Activated CD8-positive, alpha-beta T cell treated with anti-CD3 and anti-CD28 coated beads, Interleukin-2, amount 10 ng/mL, durations not matched to agents 7 days and 5 days (primary cell): ENCODE data around the gene KAZALD1. TPM values are rescaled to one million over a fixed set of nuclear protein-coding genes. Genes with fewer than 3 reads are reported as not detected.

Source experiments
- ATAC-seq: fragments of 150-1000 bp; cut with Tn5 transposase; one replicate; pipeline ENCODE4 v1.10.0; 2021; ENCODE audit warnings: moderate library complexity
- CTCF ChIA-PET: fragments of 350-600 bp; sonication (Branson Sonifier 250); formaldehyde crosslinking; loops from one replicate; lab custom pipeline; 2021; ENCODE audit warnings: antibody characterized with exemption; lab: Charles Lee
- POLR2A ChIA-PET: fragments of 350-600 bp; sonication (Branson Sonifier 250); formaldehyde crosslinking; loops from one replicate; lab custom pipeline; 2021; ENCODE audit warnings: antibody characterized with exemption; lab: Charles Lee
- DNase-seq: peaks from one replicate; pipeline ENCODE4 v3.0.0-alpha.2; 2020
- H3K27ac Mint-ChIP-seq: one replicate; pipeline ENCODE4 v1.8.0; 2021; ENCODE audit warnings: mild to moderate bottlenecking, mixed read lengths
- H3K27me3 Mint-ChIP-seq: one replicate; pipeline ENCODE4 v1.8.0; 2021; ENCODE audit warnings: low read depth, mixed read lengths
- H3K36me3 Mint-ChIP-seq: one replicate; pipeline ENCODE4 v1.8.0; 2021; ENCODE audit warnings: low read depth, mixed read lengths
- H3K4me1 Mint-ChIP-seq: one replicate; pipeline ENCODE4 v1.8.0; 2021; ENCODE audit warnings: low read depth, mixed read lengths
- H3K4me3 Mint-ChIP-seq: one replicate; pipeline ENCODE4 v1.8.0; 2021; ENCODE audit warnings: mild to moderate bottlenecking, mixed read lengths
- H3K9me3 Mint-ChIP-seq: one replicate; pipeline ENCODE4 v1.8.0; 2022; ENCODE audit warnings: mixed read lengths; ENCODE audit not compliant: insufficient read depth
- total RNA-seq, 2 experiments: library from RNA; stranded (reverse); gene quantifications; one replicate each; pipeline ENCODE4 v1.2.3, GENCODE V29; 2021

The KAZALD1 gene
- total RNA-seq, 2 experiments from 2014 or later: 0.18 TPM; not detected in 1

DNA sequence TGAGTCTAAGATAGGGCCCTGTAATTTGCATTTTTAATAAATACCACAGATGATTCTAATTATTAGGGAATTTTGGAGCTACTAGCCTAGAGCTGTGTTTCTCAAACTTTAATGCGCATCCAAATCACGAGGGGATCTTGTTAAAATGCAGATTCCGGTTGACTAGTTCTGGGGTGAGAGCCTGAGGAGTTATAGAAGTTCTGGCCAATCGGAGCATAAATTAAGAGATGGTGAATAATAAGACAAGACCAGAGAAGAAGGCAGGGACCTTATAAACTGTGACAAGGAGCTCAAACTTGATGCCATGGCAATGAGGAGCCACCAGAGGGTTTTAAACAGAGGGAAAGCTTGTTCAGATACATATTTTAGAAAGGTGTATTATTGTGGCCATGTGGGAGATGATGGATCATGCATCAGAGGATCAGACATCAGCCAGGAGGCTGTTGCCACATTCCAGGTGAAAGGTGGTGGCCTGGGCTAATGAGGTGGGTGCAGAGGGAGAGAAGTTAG lies 39.6 kb downstream of the KAZALD1 start:
- POLR2A ChIA-PET: no interaction called here

DNA sequence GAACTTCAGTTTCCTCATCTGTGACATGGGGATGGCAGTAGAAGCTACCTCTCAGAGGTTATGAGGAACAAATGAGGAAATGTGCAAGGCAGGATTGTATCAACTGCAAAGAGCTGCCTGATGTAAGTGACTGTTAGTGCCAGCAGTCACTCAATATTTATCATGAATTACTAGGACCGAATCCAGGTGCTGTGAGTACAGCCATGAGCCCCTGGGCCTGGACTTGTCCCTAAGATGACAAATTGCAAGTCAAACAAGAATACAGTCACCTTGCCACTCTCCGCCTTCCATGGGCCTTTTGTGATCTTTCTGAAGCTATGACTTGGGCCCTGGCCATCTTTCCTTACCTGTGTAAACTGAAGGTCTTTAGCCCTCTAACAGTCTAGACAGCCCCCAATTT lies 41.6 kb downstream of the KAZALD1 start:
- Mint-ChIP-seq H3K36me3 (no peaks in the 10 kb centered on the region), H3K27ac (no peak overlapping the region), H3K4me1 (no peaks in the 10 kb centered on the region), H3K9me3 (no peaks in the 10 kb centered on the region), H3K4me3 (no peak overlapping the region), H3K27me3 (peaks cover 26% of the 10 kb centered on the region)
- CTCF ChIA-PET: interaction anchor here (5.1 to 15.4 kb wide), 2 partner anchors 8 to 40 kb away, joined by 28 to 355 read pairs; no protein-coding TSS in a partner anchor
- ATAC-seq: no peak
- no peak for DNase-seq
- POLR2A ChIA-PET: interaction anchor here (0.6 kb wide), 1 partner anchor 46 kb away, joined by 3 read pairs; no protein-coding TSS in a partner anchor

More for the DNA sequence above, 39.6 kb downstream of the KAZALD1 start:
- DNase-seq: no peak
- no peaks in the 10 kb centered on the region for H3K9me3 Mint-ChIP-seq
- no peak overlapping the region for H3K4me3 Mint-ChIP-seq
- H3K4me1 Mint-ChIP-seq: no peaks in the 10 kb centered on the region
- H3K36me3 Mint-ChIP-seq: no peaks in the 10 kb centered on the region
- CTCF ChIA-PET: interaction anchor here (0.6 to 15.4 kb wide), 6 partner anchors 20 to 112 kb away, joined by 3 to 355 read pairs (median 3); partner anchors contain the start of gene KAZALD1
- peaks cover 27% of the 10 kb centered on the region for H3K27me3 Mint-ChIP-seq
- no peak for ATAC-seq
- no peak overlapping the region for H3K27ac Mint-ChIP-seq

DNA sequence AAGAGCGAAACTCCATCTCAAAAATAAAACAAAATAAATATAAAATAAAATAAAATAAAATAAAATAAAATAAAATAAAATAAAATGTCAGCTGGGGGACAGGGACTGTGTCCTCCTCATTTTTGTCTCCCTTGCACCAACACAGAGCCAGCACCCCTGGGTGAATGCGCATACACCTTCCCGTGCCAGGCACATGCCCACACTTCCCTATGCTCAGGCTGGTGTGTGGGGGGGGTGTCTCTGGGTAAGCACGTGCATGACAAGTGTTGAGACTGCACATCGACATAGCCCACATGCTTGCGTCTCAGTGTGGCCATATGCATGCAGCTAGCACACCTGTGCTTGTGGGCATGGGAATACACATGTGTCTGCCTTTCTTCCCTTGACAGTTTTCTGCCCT lies 44.6 kb downstream of the KAZALD1 start:
- no peak overlapping the region for H3K4me3 Mint-ChIP-seq
- H3K27ac Mint-ChIP-seq: no peak overlapping the region
- ChIA-PET POLR2A (no interaction called here), CTCF (interaction anchor here (2.4 to 5.1 kb wide), 2 partner anchors 11 to 36 kb away, joined by 9 to 28 read pairs; no protein-coding TSS in a partner anchor)
- DNase-seq (no peak), ATAC-seq (no peak)
- H3K4me1 Mint-ChIP-seq: no peaks in the 10 kb centered on the region
- H3K36me3 Mint-ChIP-seq: no peaks in the 10 kb centered on the region
- peaks cover 23% of the 10 kb centered on the region for H3K27me3 Mint-ChIP-seq
- H3K9me3 Mint-ChIP-seq: no peaks in the 10 kb centered on the region

DNA sequence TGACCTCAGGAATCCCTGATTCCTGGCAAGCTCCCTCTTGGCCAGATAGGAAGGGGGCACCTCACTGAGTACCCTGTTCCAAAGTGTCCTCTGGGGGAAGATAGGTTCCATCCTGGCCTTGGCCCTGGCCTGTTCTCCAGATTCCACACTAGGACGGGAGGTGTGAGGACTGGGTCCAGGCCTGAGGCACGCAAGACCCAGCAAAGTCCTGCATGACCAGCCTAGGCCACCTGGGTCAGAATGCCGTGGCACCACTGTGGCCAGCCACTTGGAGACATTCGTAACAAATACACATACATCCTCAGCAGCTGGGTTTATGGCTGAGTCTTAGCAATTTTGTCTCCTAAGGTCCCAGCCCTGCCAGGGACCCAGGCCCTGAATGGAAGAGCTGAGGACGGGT lies 46.0 kb downstream of the KAZALD1 start:
- Mint-ChIP-seq H3K27ac (no peak overlapping the region), H3K4me1 (no peaks in the 10 kb centered on the region), H3K36me3 (no peaks in the 10 kb centered on the region), H3K27me3 (peaks cover 20% of the 10 kb centered on the region), H3K4me3 (no peak overlapping the region), H3K9me3 (no peaks in the 10 kb centered on the region)
- CTCF ChIA-PET: interaction anchor here (0.6 to 5.1 kb wide), 3 partner anchors 12 to 38 kb away, joined by 3 to 28 read pairs (median 9); no protein-coding TSS in a partner anchor
- POLR2A ChIA-PET: no interaction called here
- DNase-seq (no peak), ATAC-seq (no peak)

DNA sequence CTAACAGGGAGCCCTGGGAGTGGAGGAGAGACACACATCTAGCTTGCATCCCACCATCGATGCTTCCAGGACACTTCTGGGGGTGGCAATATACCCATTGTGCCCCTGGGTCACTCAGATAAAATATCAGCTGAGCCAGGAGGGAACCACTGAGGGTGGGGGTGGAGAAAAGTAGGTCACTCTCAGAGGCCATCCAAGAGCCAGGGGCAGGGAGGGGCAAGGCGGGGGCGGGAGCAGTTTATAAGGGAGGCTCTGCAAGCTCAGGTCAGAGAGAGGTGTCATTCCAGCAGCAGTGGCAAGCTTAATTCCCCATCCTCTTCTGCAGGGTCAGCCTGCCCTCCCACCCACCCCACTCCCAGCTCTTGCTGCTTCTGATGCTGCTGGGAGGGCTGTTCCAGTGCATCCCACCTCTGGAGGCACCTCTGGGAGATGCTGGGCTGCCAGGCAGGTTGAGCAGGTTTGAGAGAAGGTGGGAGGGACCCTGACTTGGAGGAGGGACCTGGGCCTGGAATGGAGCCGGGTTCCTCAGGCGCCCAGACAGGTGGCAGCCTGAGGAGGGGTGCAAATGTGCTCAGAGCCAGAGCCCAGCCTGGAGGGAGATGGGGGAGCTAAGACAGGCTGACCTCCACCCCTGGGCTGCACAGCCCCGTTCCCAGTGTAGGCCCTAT lies 49.2 kb downstream of the KAZALD1 start:
- ChIA-PET CTCF (interaction anchor here (0.9 kb wide), 1 partner anchor 15 kb away, joined by 3 read pairs; no protein-coding TSS in a partner anchor), POLR2A (no interaction called here)
- Mint-ChIP-seq H3K36me3 (no peaks in the 10 kb centered on the region), H3K27me3 (peaks cover 34% of the 10 kb centered on the region), H3K27ac (no peak overlapping the region), H3K9me3 (no peaks in the 10 kb centered on the region), H3K4me3 (no peak overlapping the region), H3K4me1 (no peaks in the 10 kb centered on the region)
- ATAC-seq (no peak), DNase-seq (no peak)

DNA sequence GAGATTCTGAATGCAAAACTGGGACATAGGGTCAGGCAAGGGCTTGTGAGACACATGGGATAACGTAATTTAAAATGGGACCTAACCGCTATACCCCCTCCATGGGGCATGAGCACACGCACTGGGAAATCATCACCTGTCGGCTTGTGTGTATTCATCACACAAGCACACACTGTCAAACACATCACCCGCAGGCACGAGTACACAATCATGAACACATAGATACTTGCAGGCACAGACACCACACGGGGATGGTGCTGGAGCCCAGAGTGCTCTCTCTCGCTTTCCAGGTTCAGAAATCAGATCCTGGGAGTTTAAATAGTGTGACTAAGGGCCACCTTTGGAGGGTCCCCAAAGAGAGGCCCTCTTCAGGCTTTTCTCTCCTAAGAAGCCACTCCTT lies 49.8 kb downstream of the KAZALD1 start:
- CTCF ChIA-PET: interaction anchor here (0.9 kb wide), 1 partner anchor 16 kb away, joined by 3 read pairs; no protein-coding TSS in a partner anchor
- H3K27me3 Mint-ChIP-seq: peaks cover 35% of the 10 kb centered on the region
- POLR2A ChIA-PET: no interaction called here
- H3K9me3 Mint-ChIP-seq: no peaks in the 10 kb centered on the region
- no peak overlapping the region for H3K4me3 Mint-ChIP-seq
- no peaks in the 10 kb centered on the region for H3K4me1 Mint-ChIP-seq
- no peaks in the 10 kb centered on the region for H3K36me3 Mint-ChIP-seq
- DNase-seq: no peak
- no peak for ATAC-seq
- no peak overlapping the region for H3K27ac Mint-ChIP-seq

DNA sequence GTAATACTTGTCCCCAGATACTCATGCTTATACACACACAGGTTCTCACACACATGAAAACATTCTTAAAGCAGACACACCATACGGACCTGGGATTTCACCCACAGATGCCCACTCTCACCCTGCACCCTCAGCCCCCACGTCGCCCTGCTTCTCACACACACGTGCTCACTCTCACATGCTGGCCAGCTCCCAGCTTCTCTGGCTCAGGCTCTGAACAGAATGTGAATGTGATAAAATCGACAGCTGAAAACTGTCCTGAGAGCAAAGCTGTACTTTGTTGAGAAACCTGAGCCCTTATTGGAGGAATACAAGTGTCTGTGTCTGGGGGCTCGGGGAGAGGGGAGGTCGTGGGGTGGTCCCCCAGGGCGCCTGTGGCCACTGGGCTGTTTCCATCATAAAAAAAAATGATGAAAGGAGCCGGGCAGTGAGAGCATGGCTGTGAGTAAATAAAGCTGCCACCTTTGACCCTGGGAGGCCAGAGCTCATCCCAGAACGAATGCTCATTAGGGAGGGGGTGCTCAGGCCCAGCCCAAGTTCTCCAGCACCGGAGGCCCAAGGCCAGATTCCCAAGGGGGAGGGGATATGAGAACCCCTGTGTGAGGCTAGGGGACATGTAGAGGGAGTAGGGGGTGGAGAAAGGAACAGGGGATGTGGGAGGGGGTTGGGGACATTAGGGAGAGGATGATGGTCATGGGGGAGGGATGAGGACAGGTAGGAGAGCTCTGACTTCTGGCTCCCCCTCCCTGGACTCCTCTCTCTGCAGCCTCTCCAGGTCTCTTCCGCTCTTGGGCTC lies 51.2 kb downstream of the KAZALD1 start:
- H3K9me3 Mint-ChIP-seq: no peaks in the 10 kb centered on the region
- no peak overlapping the region for H3K4me3 Mint-ChIP-seq
- H3K27me3 Mint-ChIP-seq: peaks cover 31% of the 10 kb centered on the region
- ChIA-PET CTCF (no interaction called here), POLR2A (no interaction called here)
- no peak overlapping the region for H3K27ac Mint-ChIP-seq
- no peak for DNase-seq
- no peak for ATAC-seq
- no peaks in the 10 kb centered on the region for H3K4me1 Mint-ChIP-seq
- no peaks in the 10 kb centered on the region for H3K36me3 Mint-ChIP-seq

DNA sequence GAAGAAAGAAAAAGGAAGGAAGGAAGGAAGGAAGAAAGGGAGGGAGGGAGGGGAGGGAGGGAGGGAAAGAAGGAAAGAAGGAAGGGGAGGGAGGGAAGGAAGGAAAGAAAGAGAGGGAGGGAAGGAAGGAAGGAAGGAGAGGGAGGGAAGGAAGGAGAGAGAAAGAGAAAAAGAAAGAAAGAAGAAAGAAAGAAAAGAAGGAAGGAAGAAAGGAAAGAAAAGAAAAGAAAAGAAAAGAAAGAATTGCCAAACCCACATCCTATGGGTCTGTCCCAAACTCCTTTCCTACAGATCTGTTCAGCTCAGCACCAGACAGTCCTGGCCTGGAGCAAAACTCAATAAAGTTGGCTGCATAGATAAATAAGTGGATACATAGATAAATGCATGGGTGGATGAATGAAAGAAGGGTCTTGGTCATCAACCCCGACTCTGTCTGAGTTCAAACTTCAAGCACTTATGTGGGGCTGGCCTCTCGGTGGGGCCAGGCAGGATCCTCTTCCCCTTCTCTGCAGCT lies 52.2 kb downstream of the KAZALD1 start:
- CTCF ChIA-PET: no interaction called here
- Mint-ChIP-seq H3K9me3 (no peaks in the 10 kb centered on the region), H3K4me1 (no peaks in the 10 kb centered on the region), H3K27me3 (peaks cover 36% of the 10 kb centered on the region), H3K36me3 (no peaks in the 10 kb centered on the region), H3K27ac (no peak overlapping the region), H3K4me3 (no peak overlapping the region)
- POLR2A ChIA-PET: no interaction called here
- no peak for DNase-seq
- no peak for ATAC-seq

DNA sequence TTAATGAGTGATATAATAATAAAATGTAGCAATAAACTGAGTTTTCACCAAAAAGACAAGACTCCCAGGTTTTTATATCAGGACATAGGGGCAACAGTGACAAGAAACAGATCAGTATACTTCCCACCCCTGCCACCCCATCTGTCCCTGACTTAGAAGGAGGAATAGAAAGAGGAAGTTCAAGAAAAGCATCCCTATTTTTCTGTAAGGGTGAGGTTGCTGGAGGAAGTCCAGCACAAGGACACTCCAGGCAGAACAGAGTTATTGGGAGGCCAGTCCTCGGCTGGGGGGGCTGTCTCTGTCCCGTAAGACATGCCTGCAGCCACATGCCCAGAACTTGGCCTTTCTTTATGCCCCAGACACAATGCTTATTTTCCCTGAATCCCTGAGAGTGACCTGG lies 52.9 kb downstream of the KAZALD1 start:
- no peak overlapping the region for H3K4me3 Mint-ChIP-seq
- ChIA-PET CTCF (interaction anchor here (1.0 kb wide), 1 partner anchor 27 kb away, joined by 4 read pairs; no protein-coding TSS in a partner anchor), POLR2A (no interaction called here)
- H3K36me3 Mint-ChIP-seq: no peaks in the 10 kb centered on the region
- ATAC-seq (no peak), DNase-seq (no peak)
- H3K27me3 Mint-ChIP-seq: peaks cover 41% of the 10 kb centered on the region
- no peak overlapping the region for H3K27ac Mint-ChIP-seq
- no peaks in the 10 kb centered on the region for H3K9me3 Mint-ChIP-seq
- H3K4me1 Mint-ChIP-seq: no peaks in the 10 kb centered on the region
